RCC 7860 (cell line): ENCODE results near the gene WDR17.

Experiments
- DNase-seq: peaks from one replicate; pipeline ENCODE4 v3.0.0-alpha.2; 2015; ENCODE audit warnings: low spot score
- FAIRE-seq: peaks from 2 replicates; lab custom pipeline; 2012; peaks lifted over from hg19 to GRCh38; lab: Jason Lieb, UNC

WDR17 gene

DNA sequence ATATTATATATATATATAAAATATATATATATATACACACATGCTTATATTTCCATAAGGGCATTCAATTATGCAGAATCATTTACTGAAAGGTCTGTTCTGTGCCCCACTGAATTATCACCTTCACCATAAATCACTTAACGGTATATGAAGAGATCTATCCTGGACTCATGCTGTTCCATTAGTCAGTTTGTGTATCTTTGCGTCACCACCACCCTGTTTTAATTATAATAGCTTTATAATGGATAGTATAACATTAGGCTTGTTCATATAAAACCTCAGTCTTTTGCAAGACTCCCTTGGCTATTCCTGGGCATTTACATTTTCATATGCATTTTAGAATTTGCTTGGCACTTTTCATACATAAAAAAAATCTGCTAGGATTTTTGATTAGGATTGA is 19.1 kb downstream of the WDR17 start:
- FAIRE-seq (no peak), DNase-seq (no peak)

GRCh38 chr4:176090115-176090514 is 24.5 kb downstream of the WDR17 start:
- FAIRE-seq (no peak), DNase-seq (no peak)

DNA sequence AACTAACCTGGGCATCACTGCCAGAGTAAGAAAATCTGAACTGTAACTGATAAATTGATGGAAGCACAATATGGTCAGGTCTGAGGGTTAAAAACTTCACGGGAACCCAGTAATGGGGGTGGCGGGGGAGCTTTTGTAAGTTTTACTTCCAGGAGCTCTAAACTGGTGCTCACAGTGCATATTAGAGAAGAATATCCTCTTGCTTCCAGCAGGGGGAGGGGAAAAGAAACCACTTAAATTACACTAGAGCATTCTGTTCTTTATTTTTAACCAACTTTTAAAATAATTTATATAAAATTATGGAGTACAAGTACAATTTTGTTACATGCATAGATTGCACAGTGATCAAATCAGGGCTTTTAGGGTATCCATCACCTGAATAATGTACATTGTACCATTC is 33.7 kb downstream of the WDR17 start:
- DNase-seq (no peak), FAIRE-seq (no peak)

GRCh38 chr4:176102414-176103063 is 36.9 kb downstream of the WDR17 start:
- FAIRE-seq (no peak), DNase-seq (no peak)

DNA sequence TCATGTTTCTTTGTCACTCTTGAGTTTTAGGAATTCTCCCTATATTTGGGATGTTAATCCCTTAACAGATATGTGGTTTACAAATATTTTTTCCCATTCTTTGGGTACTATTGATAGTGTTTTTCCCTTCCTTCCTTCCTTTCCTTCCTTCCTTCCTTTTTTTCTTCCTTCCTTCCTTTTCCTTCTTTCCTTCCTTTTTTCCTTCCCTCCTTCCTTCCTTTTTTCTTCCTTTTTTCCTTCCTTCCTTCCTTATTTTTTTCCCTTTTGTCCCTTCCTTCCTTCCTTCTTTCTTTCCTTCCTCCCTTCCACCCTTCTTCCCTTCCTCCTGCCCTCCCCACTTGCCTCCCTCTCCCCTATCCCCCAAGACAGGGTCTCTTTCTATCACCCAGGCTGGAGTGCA is 42.1 kb downstream of the WDR17 start:
- DNase-seq (no peak), FAIRE-seq (no peak)

- FAIRE-seq (no peak), DNase-seq (peak; percentile 5)
Measured at GRCh38 chr4:176123710-176124407, 58.2 kb downstream of the WDR17 start.

DNA sequence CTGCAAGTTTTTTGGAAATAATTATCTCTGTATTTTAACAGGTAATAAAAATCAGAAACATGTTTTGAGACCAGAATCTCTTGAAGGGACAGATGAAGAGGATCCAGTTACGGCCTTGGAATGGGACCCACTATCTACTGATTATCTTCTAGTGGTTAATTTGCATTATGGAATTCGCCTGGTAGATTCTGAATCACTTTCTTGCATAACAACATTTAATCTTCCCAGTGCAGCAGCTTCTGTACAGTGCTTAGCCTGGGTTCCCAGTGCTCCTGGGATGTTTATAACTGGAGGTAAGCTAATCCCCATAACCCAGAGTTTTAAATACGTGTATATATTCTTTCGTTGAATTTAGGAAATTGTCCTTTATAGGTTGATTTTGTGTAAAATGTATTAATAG is 59.4 kb downstream of the WDR17 start:
- FAIRE-seq, result no peak
- no peak for DNase-seq

DNA sequence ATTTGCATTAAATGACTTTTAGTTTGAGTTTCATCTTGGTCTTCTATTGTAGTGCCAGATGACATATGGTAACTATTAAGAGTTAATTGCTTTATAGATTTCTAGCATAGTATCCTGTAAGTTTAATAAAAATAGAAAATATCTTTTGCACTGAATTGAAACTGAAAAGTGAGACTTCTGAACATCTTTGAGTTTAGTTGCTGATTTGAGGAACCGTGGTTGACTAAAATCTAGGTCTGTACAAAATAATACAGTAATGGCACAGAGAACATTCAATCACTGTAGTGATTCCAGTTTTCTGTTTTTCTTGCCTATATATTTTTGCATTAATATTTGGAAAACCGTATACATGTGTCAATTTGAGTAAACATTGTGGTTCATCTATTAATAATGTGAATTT is 69.0 kb downstream of the WDR17 start:
- DNase-seq, result no peak
- no peak for FAIRE-seq

DNA sequence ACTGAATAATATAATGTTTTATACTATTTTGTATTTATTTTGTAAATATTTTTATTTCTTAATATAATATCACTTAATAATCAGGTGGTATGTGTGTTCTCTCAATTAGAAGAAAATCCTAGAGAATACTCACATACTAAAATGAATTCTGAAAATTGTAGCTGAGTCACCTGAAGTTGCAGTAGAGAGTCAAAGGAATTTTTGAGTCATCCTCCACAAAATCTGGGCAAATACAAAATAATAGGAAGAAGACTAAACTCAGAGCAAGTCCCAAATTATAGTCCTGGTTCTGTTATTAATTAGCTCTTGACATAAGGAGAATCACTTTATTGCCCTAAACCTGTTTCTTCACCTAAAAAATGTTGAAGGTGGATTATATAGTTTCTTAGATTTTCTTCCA is 72.0 kb downstream of the WDR17 start:
- FAIRE-seq (no peak), DNase-seq (peak; percentile 8)

DNA sequence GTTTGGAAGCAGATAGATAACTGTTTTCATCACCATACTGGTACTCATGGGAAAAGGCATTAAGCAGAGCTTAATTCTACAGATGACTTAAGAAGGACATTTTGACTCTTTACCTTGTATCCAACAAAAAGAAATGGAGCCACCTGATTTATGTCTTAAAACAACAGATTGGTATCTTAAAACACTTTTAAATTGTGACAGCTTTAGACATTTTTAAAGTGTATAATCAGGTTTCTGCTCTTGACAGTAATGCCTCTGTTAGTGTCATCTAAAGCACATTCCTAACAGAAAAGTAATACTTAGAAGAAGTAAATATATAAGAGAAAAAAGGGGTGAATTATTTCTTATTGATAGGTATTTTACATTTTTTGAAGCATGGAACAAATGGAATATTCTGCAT is 73.9 kb downstream of the WDR17 start:
- FAIRE-seq (no peak), DNase-seq (no peak)

- FAIRE-seq (no peak), DNase-seq (no peak)
Measured at GRCh38 chr4:176142253-176142652, 76.6 kb downstream of the WDR17 start.

DNA sequence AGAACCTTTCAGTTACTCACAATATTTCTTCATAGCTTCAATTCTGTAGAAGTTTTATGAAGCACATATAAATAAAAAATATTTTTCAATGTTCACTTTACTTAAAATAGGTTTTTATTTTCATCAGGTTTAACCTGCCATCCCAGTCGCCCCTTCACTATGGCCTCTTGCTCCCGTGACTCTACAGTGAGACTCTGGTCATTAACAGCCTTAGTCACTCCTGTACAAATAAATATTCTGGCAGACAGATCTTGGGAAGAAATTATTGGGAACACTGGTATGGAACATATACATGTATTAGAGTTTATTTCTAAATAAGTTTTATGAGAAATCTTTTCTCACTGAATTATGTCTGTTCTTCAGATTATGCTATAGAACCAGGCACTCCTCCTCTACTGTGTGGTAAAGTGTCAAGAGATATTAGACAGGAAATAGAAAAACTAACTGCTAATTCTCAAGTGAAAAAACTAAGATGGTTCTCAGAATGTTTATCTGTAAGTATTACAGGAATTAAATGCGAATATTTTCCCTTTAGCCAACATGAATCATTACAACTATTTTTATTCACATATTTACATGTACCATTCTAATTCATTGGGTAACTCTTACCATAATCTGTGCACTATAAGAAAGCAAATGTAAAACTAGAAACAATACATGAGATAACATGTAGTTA is 84.2 kb downstream of the WDR17 start:
- no peak for DNase-seq
- FAIRE-seq, result no peak

- FAIRE-seq (peak; percentile 78), DNase-seq (peak; percentile 36)
Measured at GRCh38 chr4:176150356-176150682, 84.7 kb downstream of the WDR17 start.

DNA sequence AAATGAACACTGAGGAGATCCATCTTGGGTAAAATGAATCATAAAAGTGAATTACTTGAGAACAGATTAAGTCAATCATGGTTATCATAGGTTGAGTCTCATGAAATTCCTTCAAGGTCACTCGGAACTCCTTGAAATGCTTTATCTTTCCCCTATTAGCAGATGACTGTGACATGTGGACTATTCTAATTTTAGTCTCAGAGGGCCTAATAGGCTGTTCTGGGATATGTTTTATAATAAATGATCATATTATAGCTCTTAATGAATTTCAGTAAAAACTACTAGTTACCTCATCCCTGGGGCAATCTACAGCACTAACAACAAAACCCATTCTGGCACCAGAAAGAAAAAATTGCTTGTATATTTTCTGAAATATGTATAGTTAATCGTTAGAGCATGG is 85.1 kb downstream of the WDR17 start:
- FAIRE-seq, result no peak

GRCh38 chr4:176153124-176153523 is 87.5 kb downstream of the WDR17 start:
- FAIRE-seq (no peak), DNase-seq (no peak)

More for the DNA sequence above, 85.1 kb downstream of the WDR17 start:
- no peak for DNase-seq

- FAIRE-seq (no peak), DNase-seq (peak; percentile 26)
Measured at GRCh38 chr4:176156656-176157055, 91.0 kb downstream of the WDR17 start.

- no peak for DNase-seq
- no peak for FAIRE-seq
Measured at GRCh38 chr4:176163041-176163440, 97.4 kb downstream of the WDR17 start.

DNA sequence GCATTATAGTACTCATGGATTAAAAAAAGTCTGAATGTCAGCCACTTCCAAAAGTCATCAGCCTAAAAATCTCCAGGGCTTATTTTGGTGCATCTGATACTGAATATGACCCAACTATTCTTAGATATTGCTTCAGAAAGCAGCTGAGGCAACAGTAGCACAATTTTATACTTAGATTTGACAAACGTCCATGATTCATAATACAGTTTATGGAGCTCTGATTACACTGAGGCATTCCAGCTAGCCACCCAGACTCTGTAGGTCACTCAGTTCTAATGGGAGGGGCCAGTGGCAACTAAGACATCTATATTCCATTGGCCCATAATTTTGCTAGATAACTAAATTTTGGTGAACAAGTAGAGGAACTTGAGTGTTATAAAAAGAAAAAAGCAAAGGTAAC is 119.4 kb downstream of the WDR17 start:
- no peak for FAIRE-seq
- DNase-seq, result peak; percentile 14

GRCh38 chr4:176186067-176186466 is 120.4 kb downstream of the WDR17 start:
- FAIRE-seq, result no peak
- no peak for DNase-seq

DNA sequence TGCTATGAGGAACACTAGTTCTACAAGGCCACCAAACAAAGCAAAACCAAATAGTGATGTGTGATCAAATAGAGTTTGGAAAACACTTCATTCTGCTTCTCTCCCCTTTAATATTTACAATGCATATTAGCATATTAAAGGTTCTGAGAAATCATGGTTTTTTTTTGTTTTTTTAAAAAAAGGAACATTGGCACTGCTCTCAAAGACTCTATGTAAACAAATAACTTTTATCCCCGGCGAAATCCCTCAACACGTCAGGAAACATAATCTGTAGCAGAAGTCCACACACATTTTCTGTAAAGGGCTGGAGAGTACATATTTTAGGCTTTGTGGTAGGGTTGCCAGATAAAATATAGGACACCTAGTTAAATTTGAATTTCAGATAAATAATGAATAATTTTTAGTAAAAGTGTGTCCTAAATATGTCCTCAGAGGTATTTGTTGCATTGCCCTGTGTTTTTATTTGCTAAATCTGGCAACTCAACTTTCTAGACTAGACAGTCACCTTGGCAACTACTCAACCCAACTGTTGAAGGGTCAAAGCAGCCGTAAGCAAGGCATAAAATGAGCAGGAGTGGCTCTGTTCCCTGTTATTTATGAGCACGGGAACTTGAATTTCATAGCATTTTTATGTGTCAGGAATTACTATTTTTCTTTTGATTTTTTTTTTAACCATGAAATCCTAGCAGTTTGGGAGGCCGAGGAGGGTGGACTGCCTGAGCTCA is 121.2 kb downstream of the WDR17 start:
- FAIRE-seq (no peak), DNase-seq (no peak)

GRCh38 chr4:176187624-176188023 is 122.0 kb downstream of the WDR17 start:
- FAIRE-seq, result peak; percentile 69

DNA sequence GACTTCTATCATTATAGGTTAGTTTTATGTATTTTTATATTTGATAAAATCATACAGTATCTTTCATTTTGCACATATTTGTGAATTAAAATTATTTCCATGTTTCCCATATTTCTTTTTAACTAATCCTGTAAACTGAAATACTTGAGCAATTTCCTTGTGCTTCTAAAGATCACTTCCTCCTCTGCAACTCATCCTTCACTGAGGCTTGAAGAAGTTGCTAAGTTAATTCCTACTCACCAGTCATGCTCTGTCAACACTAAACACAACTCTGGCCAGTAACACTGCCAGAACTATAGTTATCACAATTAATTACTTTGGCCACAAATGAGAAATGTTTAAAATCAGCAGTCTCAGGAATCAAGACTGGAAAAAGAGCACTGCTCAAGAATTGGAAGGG is 123.0 kb downstream of the WDR17 start:
- DNase-seq (peak; percentile 17), FAIRE-seq (peak; percentile 66)

More at GRCh38 chr4:176187624-176188023, 122.0 kb downstream of the WDR17 start:
- peak; percentile 70 for DNase-seq
